HepG2 (cell line): ENCODE results near the gene GPRC5B. TPM values are rescaled to one million over a fixed set of nuclear protein-coding genes. Genes with fewer than 3 reads are reported as not detected.

Experiments used
- ATAC-seq: fragments of 200-7000 bp; cut with Tn5 transposase; 3 replicates; pipeline ENCODE4 v1.9.1; 2020; ENCODE audit warnings: mild to moderate bottlenecking, moderate library complexity
- BruUV-seq: library from RNA; stranded (reverse); fragments of 400-500 nt; replicated peaks from 2 replicates; lab custom pipeline; 2021; lab: Mats Ljungman, UMichigan
- CTCF ChIA-PET: fragments of 300-600 bp; formaldehyde crosslinking; extraction: SDS; loops from one replicate; lab custom pipeline; 2021; ENCODE audit warnings: low total read pairs, inconsistent platforms, low intra/inter-chr PET ratio; lab: Yijun Ruan, JAX
- POLR2A ChIA-PET: fragments of 350-600 bp; sonication (Branson Sonifier 250); formaldehyde crosslinking; loops from one replicate; lab custom pipeline; 2020; ENCODE audit warnings: antibody characterized with exemption, inconsistent platforms; lab: Yijun Ruan, JAX
- DNase-seq: peaks from one replicate; pipeline ENCODE4 v3.0.0-alpha.2; 2015; ENCODE audit warnings: low spot score
- FAIRE-seq: peaks from 3 replicates; lab custom pipeline; 2011; peaks lifted over from hg19 to GRCh38; lab: Jason Lieb, UNC
- H2AFZ ChIP-seq: one replicate; pipeline ENCODE4 v1.6.1; 2011; ENCODE audit warnings: low read length, inconsistent platforms
- H3K27ac ChIP-seq: fragments of 300-600 bp; 3 replicates; pipeline ENCODE4 v1.8.0; 2011; ENCODE audit warnings: mixed run types, mild to moderate bottlenecking, mixed read lengths, low read length, inconsistent platforms; ENCODE audit not compliant: insufficient read depth; ENCODE audit errors: extremely low read length
- H3K27me3 ChIP-seq, 2 experiments: fragments of 200-600 bp in 1 of 2; 2 replicates in 1 of 2; 3 replicates in 1 of 2; pipeline versions ENCODE4 v1.6.0 to v1.8.0; 2011; ENCODE audit warnings: low read length in 2 of 2, mild to moderate bottlenecking in 2 of 2, moderate library complexity in 2 of 2, inconsistent platforms in 1 of 2; ENCODE audit not compliant: insufficient read depth in 2 of 2, control insufficient read depth in 1 of 2
- H3K36me3 ChIP-seq, 2 experiments: fragments of 200-600 bp in 1 of 2; replicated peaks in 1 of 2; 2 replicates in 1 of 2; 3 replicates in 1 of 2; pipeline versions ENCODE4 v1.5.1 to v1.8.0; 2011; ENCODE audit warnings: low read length in 2 of 2, inconsistent platforms in 1 of 2; ENCODE audit not compliant: insufficient read depth in 2 of 2, control insufficient read depth in 1 of 2
- H3K4me1 ChIP-seq: 2 replicates; pipeline ENCODE4 v1.5.1; 2012; ENCODE audit warnings: low read length, inconsistent platforms; ENCODE audit not compliant: insufficient read depth
- H3K4me2 ChIP-seq: 2 replicates; pipeline ENCODE4 v1.6.0; 2011; ENCODE audit warnings: low read depth, low read length, inconsistent platforms
- H3K4me3 ChIP-seq, 3 experiments: fragments of 200-600 bp in 1 of 3; sonication (generic), shearing (Covaris generic) in 1 of 3; replicated peaks in 1 of 3; 2 replicates each; pipeline ENCODE4 v1.5.1; 2011 to 2016; ENCODE audit warnings: low read length in 3 of 3, inconsistent platforms in 2 of 3, low read depth in 2 of 3, mild to moderate bottlenecking in 2 of 3, control low read depth in 1 of 3, mixed read lengths in 1 of 3; ENCODE audit not compliant: insufficient read depth in 1 of 3
- H3K79me2 ChIP-seq: one replicate; pipeline ENCODE4 v1.6.1; 2011; ENCODE audit warnings: low read length, inconsistent platforms; ENCODE audit not compliant: insufficient read depth
- H3K9ac ChIP-seq: 2 replicates; pipeline ENCODE4 v1.6.0; 2011; ENCODE audit warnings: mild to moderate bottlenecking, low read depth, low read length, inconsistent platforms; ENCODE audit not compliant: insufficient read depth
- H3K9me3 ChIP-seq: 2 replicates; pipeline ENCODE4 v1.5.1; 2012; ENCODE audit warnings: mild to moderate bottlenecking, low read length
- H4K20me1 ChIP-seq: 2 replicates; pipeline ENCODE4 v1.6.0; 2011; ENCODE audit warnings: inconsistent platforms, mild to moderate bottlenecking, low read length, moderate library complexity; ENCODE audit not compliant: insufficient read depth
- FOXK2 ChIP-seq: fragments of 450-650 bp; IDR thresholded peaks from 2 replicates; pipeline ENCODE4 v1.6.1; 2016
- NR2C2 ChIP-seq: sonication (generic); formaldehyde crosslinking; IDR thresholded peaks from 2 replicates; pipeline ENCODE4 v1.4.0; 2020; ENCODE audit warnings: missing genetic modification reagents, mild to moderate bottlenecking, moderate library complexity, borderline replicate concordance
- RAD21 ChIP-seq: fragments of 450-650 bp; formaldehyde crosslinking; IDR thresholded peaks from 2 replicates; pipeline ENCODE4 v1.5.0; 2020; ENCODE audit warnings: mild to moderate bottlenecking
- RFXANK ChIP-seq: IDR thresholded peaks from 2 replicates; pipeline ENCODE4 v1.6.1; 2016
- ZIK1 ChIP-seq: sonication (generic); formaldehyde crosslinking; IDR thresholded peaks from 2 replicates; pipeline ENCODE4 v1.5.0; 2020; ENCODE audit warnings: mild to moderate bottlenecking, low read depth, missing genetic modification reagents, borderline replicate concordance
- ZNF510 ChIP-seq: sonication (generic); formaldehyde crosslinking; IDR thresholded peaks from 2 replicates; pipeline ENCODE4 v1.4.0; 2020; ENCODE audit warnings: low read depth, mild to moderate bottlenecking, missing genetic modification reagents
- ZNF816 ChIP-seq: sonication (generic); formaldehyde crosslinking; IDR thresholded peaks from 2 replicates; pipeline ENCODE4 v1.8.0; 2022; ENCODE audit warnings: missing genetic modification reagents, mild to moderate bottlenecking, borderline replicate concordance
- WGBS: methylation state at CpG from one replicate; pipeline ENCODE4 v1.1.6; 2017; ENCODE audit warnings: low lambda C conversion rate; 5-methylcytosine and 5-hydroxymethylcytosine counted together
- in situ Hi-C: cut with HindIII; loops from 2 replicates; pipeline ENCODE4 v1.10.0; 2017; ENCODE audit warnings: low pct_unique_long_range_greater_than_20kb; ENCODE audit not compliant: extremely low pct_ligation_motif_present
- intact Hi-C: fragments of 100-400 bp; cut with micrococcal nuclease; formaldehyde crosslinking; loops from one replicate; pipeline ENCODE4 v1.10.0; 2022; ENCODE audit not compliant: unreplicated experiment
- polyA plus RNA-seq, 8 experiments: library from polyadenylated mRNA; depleted of rRNA in 3 of 8; stranded (reverse) in 7 of 8; unstranded in 1 of 8; fragments of >200 nt; fragmentation: Illumina TruSeq in 4 of 8; extraction: Trizol in 4 of 8; gene quantifications; 2 replicates each; pipeline versions ENCODE4 v1.2.1 to v1.2.3, GENCODE V29; 2011 to 2016; ENCODE audit warnings: low read depth in 4 of 8, missing spikeins in 1 of 8, mixed read lengths in 1 of 8; ENCODE audit not compliant: insufficient read depth in 1 of 8
- total RNA-seq, 5 experiments: library from RNA; depleted of rRNA; stranded (reverse); fragments of >200 nt; fragmentation: Illumina TruSeq; extraction: Trizol; gene quantifications; 2 replicates each; pipeline ENCODE4 v1.2.3, GENCODE V29; 2016; ENCODE audit warnings: low read depth in 1 of 5
- TF ChIP-seq, protein P1 (sequence below): sonication (generic); formaldehyde crosslinking; IDR thresholded peaks from 2 replicates; pipeline ENCODE4 v1.8.1; 2023; ENCODE audit warnings: missing genetic modification reagents, mild to moderate bottlenecking, borderline replicate concordance
- TF ChIP-seq, protein P2 (sequence below): conservative IDR thresholded peaks from 2 replicates; pipeline ENCODE4 v1.6.1; 2018; ENCODE audit warnings: missing genetic modification reagents
- TF ChIP-seq, protein P3 (sequence below): sonication (generic); formaldehyde crosslinking; IDR thresholded peaks from 2 replicates; pipeline ENCODE4 v1.8.0; 2022; ENCODE audit warnings: mild to moderate bottlenecking, missing genetic modification reagents; ENCODE audit not compliant: insufficient replicate concordance

The GPRC5B gene
- total and polyA plus RNA-seq, 2 of the 13 experiments (the other 11 are each of a cell fraction or from before 2014, with no cell fraction given), result 0.46 to 0.53 TPM

DNA sequence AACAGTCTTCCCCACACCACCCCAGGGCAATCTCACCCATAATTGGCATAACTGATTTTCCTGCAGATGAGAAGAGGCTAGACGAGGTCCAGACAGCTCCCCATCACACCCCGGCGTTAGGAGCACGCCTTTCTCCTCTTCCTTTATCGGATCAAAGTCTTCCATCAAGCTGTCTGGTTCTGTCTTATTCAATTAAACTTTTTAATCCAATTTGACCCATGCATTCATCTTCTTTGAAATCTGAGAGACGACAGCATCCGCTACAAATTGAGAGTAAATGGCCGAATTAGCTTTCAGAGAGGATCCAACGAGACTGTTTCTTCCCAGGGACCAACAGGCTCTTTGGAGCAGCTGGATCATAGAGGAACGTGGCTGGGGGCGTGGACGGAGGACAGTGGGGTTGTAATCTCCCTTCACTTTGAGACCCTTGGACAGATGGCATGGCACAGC lies 44.4 kb upstream of the GPRC5B start:
- no peak overlapping the region for H2AFZ ChIP-seq
- CTCF ChIA-PET, result no interaction called here
- ATAC-seq (no peak), DNase-seq (no peak), FAIRE-seq (no peak)
- no peaks in the 10 kb centered on the region for H4K20me1 ChIP-seq
- in situ Hi-C loops, result no loop called here
- WGBS, result 59% methylated on average over 12 of the region's 12 CpGs
- H3K36me3 ChIP-seq, result no peaks in the 10 kb centered on the region
- intact Hi-C loops, result no loop called here
- POLR2A ChIA-PET, result no interaction called here
- no peak overlapping the region for H3K4me2 ChIP-seq
- peaks cover 18% of the 10 kb centered on the region for H3K4me1 ChIP-seq
- TF ChIP-seq RFXANK (CRISPR knock-in tag) (no peak), RAD21 (no peak), NR2C2 (CRISPR knock-in tag) (no peak), ZNF816 (no peak), ZIK1 (CRISPR knock-in tag) (no peak), FOXK2 (no peak), ZNF510 (CRISPR knock-in tag) (no peak)
- TF ChIP-seq, protein P1, sequence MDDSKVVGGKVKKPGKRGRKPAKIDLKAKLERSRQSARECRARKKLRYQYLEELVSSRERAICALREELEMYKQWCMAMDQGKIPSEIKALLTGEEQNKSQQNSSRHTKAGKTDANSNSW (CRISPR knock-in tag), result no peak
- TF ChIP-seq, protein P2, sequence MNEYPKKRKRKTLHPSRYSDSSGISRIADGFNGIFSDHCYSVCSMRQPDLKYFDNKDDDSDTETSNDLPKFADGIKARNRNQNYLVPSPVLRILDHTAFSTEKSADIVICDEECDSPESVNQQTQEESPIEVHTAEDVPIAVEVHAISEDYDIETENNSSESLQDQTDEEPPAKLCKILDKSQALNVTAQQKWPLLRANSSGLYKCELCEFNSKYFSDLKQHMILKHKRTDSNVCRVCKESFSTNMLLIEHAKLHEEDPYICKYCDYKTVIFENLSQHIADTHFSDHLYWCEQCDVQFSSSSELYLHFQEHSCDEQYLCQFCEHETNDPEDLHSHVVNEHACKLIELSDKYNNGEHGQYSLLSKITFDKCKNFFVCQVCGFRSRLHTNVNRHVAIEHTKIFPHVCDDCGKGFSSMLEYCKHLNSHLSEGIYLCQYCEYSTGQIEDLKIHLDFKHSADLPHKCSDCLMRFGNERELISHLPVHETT, result no peak
- TF ChIP-seq, protein P3, sequence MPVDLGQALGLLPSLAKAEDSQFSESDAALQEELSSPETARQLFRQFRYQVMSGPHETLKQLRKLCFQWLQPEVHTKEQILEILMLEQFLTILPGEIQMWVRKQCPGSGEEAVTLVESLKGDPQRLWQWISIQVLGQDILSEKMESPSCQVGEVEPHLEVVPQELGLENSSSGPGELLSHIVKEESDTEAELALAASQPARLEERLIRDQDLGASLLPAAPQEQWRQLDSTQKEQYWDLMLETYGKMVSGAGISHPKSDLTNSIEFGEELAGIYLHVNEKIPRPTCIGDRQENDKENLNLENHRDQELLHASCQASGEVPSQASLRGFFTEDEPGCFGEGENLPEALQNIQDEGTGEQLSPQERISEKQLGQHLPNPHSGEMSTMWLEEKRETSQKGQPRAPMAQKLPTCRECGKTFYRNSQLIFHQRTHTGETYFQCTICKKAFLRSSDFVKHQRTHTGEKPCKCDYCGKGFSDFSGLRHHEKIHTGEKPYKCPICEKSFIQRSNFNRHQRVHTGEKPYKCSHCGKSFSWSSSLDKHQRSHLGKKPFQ (CRISPR knock-in tag), result no peak
- H3K4me3 ChIP-seq, result no peak overlapping the region
- H3K79me2 ChIP-seq, result no peaks in the 10 kb centered on the region
- no peak overlapping the region for H3K9ac ChIP-seq
- H3K9me3 ChIP-seq, result peaks cover 6% of the 10 kb centered on the region
- no TSS peak for BruUV-seq
- peaks cover 4 to 19% of the 10 kb centered on the region in 2 experiments; a peak in 2 of 5 replicates for H3K27me3 ChIP-seq
- no peak overlapping the region for H3K27ac ChIP-seq
